HG03457 (cell line): Measurements from ENCODE around the gene OR4F15.

ENCODE experiments used
- ATAC-seq: cut with Tn5 transposase; IDR thresholded peaks from one replicate; pipeline ENCODE4 v1.9.1; 2021; ENCODE audit warnings: moderate number of reproducible peaks; ENCODE audit not compliant: unreplicated experiment

OR4F15 gene

DNA sequence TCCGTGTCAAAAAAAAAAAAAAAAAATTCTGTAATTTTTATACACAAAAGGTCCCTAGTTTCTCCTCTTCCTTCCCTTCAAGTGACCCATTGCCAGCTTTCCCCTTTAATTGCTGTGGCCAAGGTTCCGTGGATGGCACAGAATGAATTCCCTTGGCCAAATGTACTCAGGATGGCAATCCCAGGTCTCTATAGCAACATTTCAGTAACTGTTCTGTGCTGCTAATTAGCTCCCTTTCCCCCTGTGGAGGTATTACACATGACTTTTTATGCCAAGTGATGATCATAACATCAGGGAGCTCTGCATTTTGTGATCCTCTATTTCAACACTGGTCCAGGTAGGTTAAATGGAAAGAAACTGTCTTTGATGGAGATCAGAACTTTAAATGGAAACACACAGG, 8.8 kb upstream of the OR4F15 start, which contains the start of gene OR4F6:
OR4F6 (plus strand) TSS at position 301 of the 400 bp plus-strand sequence. CDS start 2,211 bp downstream, outside the sequence.
- ATAC-seq: no peak

DNA sequence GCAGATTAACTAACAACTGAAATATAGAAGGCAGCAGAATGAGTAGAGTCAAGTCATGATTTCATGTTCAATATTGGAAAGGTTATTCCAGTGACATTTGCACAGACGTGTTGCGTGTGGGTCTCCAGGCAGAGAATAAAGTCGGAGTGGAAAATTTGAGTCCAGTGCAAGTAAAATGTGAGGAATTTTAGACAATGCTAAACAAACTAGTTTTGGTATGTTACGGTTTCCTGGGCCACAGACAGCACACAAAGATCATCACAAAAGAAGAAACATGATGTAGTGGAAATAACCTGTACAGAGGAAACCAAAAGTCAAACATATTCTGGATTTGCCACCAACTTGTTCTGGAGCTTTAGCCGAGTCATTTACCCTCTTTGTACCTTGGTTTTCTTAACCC, 8.3 kb upstream of the OR4F15 start:
- no peak for ATAC-seq

DNA sequence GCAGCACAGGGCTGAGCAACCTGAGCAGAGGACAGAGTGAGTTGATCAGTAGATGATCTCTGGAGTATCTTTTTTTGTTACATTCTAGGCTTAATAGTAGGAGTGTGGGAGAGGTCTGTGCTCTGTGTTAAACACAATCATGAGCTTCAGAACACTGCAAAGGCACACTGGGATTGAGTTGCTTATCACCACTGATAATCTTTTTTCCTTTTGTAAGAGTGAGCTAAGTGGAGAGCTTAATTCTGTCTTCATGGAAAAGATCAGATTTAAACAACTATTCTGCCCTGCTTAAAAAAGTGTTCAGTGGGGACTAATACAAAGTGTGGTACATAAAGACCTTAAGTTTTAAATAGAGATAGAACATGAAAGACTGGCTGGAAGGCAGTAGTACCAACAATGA, 7.6 kb upstream of the OR4F15 start:
- no peak for ATAC-seq

DNA sequence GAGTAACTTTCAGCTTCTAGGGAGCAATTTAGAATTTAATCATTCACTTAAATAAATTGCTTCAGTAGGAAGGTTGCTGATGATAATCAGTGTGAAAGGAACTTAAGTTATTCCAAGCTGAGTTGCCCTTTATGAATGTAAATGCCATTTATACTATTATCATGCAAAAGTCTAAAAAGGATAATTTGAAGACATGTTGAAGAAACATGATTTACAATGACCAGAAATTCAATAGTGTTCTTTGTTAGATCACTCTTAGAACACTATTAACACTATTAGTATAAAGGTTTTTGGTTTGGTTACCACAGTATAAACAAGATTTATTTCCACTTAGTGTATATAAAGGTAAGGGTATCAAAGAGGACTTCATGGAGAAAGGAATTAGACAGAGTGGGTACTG, 7.1 kb upstream of the OR4F15 start:
- ATAC-seq: no peak

DNA sequence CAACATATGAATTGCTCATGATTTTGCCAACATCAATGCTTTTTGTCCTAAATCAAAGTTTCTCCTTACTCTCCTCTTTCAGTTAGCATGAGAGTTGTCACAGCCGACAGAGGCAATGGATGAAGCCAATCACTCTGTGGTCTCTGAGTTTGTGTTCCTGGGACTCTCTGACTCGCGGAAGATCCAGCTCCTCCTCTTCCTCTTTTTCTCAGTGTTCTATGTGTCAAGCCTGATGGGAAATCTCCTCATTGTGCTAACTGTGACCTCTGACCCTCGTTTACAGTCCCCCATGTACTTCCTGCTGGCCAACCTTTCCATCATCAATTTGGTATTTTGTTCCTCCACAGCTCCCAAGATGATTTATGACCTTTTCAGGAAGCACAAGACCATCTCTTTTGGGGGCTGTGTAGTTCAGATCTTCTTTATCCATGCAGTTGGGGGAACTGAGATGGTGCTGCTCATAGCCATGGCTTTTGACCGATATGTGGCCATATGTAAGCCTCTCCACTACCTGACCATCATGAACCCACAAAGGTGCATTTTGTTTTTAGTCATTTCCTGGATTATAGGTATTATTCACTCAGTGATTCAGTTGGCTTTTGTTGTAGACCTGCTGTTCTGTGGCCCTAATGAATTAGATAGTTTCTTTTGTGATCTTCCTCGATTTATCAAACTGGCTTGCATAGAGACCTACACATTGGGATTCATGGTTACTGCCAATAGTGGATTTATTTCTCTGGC, 6.2 kb upstream of the OR4F15 start:
- no peak for ATAC-seq

GRCh38 chr15:101807345-101807945, 4.6 kb upstream of the OR4F15 start:
- ATAC-seq: no peak

- ATAC-seq: no peak
These were observed 3.8 kb upstream of the OR4F15 start for GRCh38 chr15:101808201-101808600.

DNA sequence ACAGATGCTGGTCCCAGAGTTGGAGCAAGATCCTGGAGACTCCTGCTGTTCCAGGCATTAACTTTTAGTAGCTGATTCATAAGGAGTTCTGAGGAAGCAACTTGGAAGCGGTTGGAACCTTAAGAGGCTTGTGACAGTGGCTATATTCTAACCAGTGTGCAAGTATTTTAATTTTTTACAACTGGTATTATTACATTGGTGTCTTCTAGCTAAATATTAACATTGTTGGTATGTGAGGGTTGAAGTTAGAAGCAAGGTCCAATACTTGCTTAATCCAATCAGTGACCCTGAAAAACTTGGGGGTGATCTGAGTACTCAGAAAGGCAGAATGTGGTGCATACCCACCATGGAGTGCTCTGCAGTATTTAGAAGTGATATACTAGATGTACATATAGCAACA, 1.5 kb upstream of the OR4F15 start:
- no peak for ATAC-seq

DNA sequence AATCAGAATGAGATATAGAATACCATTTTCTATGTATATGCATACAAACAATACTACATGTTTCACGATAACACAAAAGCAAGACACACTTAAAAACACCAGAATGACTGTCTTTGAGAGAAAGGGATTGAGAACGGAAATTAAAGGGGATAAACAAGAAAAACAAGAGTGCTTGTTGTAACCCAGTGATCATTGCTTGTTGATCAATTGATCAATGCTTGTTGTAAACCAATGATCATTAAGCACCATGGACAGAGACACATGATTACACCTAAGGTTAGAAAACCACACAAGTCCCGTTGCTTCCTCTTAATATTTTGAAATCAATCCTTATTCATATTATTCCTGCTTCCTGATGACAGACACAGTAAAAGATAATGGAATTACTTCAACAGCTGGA, 1.1 kb upstream of the OR4F15 start:
- ATAC-seq: no peak

DNA sequence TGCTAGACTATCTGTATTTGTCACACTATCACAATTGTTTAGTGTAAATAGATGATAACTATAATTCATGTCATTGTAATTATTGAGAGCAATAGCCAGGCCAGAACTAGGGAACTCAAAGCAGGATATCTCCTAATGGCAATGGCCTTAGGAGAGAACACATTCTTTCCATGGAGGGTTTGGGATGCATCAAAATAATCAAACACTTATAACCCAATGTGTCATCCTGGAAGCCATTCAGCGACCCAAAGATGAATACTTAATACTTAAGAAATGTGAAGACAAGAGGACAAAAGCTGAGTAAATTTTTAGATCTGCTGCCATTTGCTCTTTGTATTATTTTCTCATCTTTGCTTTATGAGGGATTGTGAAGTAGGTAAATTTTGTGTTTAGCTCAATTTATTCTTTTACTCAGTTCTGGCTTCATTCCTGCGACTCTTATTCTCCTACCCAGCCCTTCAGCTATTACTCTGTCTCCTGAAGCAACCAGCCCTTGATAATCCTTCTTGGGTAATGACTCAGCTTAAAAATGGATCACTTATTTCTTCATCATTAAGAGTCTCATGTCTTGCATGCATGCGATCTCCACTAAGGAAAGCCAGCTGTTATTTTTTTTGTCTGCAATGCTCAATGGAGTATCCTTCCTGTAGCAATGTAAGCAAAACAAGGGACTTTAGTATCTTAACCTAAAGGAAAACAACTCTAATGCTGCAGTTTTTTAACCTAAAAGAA, 2.0 kb downstream of the OR4F15 start:
- no peak for ATAC-seq

DNA sequence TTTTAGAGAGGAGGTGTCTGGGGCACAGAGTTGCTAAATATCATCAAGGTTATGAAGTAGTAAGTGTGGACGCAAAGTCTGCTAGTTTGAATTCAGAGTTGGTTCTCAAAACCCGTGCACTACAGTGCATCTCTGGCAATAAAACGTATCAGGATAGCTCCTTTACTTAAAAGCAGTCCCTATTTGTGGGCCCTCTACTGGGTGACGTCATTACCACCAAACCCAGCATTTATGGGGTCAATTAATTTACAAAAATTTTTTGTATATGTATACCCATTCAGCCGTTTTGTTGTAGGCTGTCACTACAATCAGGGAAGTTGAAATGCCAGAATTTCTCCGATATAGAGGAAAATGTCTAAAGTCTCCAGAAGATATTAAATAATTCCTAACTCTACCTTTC, 8.8 kb downstream of the OR4F15 start:
- ATAC-seq: no peak

DNA sequence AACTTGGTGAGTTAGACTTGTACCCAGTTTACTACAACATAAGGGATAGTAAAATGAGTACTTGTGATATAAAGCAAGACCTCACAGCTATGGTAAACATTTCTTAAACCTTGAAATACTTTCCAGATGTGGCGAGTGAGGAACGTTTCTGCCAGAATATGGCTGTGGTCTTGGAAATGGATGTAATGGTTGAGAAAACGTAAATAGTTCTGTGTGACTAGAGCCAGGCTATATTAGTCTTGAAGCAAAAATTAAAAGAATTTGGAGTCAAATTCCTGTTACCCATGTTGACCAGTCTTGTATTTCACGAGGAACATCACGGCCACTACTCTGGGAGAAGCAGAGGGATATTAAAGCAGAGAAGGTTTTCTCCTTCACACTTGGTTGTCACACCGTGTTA, 15.3 kb downstream of the OR4F15 start:
- no peak for ATAC-seq

DNA sequence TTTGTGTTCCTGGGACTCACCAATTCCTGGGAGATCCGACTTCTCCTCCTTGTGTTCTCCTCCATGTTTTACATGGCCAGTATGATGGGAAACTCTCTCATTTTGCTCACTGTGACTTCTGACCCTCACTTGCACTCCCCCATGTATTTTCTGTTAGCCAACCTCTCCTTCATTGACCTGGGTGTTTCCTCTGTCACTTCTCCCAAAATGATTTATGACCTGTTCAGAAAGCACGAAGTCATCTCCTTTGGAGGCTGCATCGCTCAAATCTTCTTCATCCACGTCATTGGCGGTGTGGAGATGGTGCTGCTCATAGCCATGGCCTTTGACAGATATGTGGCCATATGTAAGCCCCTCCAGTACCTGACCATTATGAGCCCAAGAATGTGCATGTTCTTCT, 16.8 kb downstream of the OR4F15 start:
- no peak for ATAC-seq

GRCh38 chr15:101841656-101842055, 29.7 kb downstream of the OR4F15 start:
- ATAC-seq: no peak

DNA sequence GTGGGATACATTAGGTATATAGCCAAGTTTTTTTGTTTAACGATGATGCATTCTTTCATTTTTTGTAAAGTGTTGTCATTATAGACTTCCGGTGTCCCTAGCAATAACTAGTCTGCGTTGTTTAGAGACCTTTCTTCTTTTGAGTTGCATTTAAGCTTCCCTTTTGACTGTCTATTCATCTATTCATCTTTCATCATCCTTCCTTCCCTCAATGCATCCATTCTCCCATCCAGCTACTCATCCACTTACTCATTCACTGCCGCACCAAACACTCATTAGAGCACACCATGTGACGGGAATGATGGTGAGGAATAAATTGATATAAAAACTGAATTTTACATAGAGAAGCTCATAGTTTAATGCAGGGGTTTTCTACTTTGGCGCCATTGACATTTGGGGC, 32.9 kb downstream of the OR4F15 start:
- ATAC-seq: no peak

DNA sequence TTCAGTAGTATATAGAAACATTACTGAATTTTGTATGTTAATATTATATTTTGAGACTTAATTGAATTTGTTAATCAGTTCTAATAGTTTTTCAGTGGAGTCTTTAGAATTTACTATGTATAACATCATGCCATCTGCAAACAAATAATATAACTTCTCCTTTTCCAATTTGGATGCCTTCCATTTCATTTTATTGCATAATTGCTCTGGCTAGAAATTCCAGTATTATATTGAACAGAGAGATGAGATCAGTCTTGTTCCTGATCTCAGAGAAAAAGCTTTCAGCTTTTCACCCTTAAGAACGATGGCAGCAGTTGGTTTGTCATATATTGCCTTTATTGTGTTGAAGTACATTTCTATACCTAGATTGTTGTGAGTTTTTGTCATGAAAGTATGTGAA, 40.4 kb downstream of the OR4F15 start:
- no peak for ATAC-seq
